ENCODE results near the gene MMP1. TPM values are rescaled to one million over a fixed set of nuclear protein-coding genes. Genes with fewer than 3 reads are reported as not detected.

Gene MMP1
- total and polyA plus RNA-seq, 2 of the 4 experiments (the other 2 are of a cell fraction), result 166 to 245 TPM

- dilution Hi-C loops (cut with HindIII; ENCODE audit: low sequenced_read_pairs, unreplicated experiment), result no loop called here
- Histone ChIP-seq H2BK15ac (ENCODE audit: low read depth, low read length) (no peak overlapping the region), H3K36me3 (ENCODE audit: control insufficient read depth, insufficient read depth, low read length) (no peaks in the 10 kb centered on the region), H2AFZ (replicated peaks; ENCODE audit: low read length, poor library complexity) (no peak overlapping the region), H3K4me1 (ENCODE audit: control insufficient read depth, insufficient read depth, low read length) (peaks cover 1% of the 10 kb centered on the region; the same call in 1 of the 2 replicates), H2BK5ac (ENCODE audit: low read depth, low read length, poor library complexity, severe bottlenecking) (no peak overlapping the region), H3K4ac (ENCODE audit: low read depth, low read length) (no peak overlapping the region), H3K14ac (replicated peaks; ENCODE audit: low read depth, low read length) (no peak overlapping the region), H3K18ac (ENCODE audit: low read depth, low read length) (no peak overlapping the region), H3K9ac (ENCODE audit: low read depth, low read length) (no peak overlapping the region), H2BK20ac (ENCODE audit: low read depth, low read length) (no peak overlapping the region), H3K9me3 (ENCODE audit: control insufficient read depth, insufficient read depth, low read length) (no peaks in the 10 kb centered on the region), H4K5ac (ENCODE audit: low read depth, low read length) (no peak overlapping the region), H3K9me1 (ENCODE audit: insufficient read depth, low read length) (no peaks in the 10 kb centered on the region), H3K56ac (ENCODE audit: extremely low read depth, insufficient read depth, low read length) (no peak overlapping the region), H4K91ac (ENCODE audit: insufficient read depth, low read depth, low read length) (no peak overlapping the region), H3K23ac (ENCODE audit: low read depth, low read length) (no peak overlapping the region), H3K27ac (ENCODE audit: insufficient read depth, low read length) (no peak overlapping the region), H3K79me1 (ENCODE audit: low read depth in 1 of 2, low read length in 2 of 2) (no peaks in the 10 kb centered on the region), H2AK9ac (replicated peaks; ENCODE audit: low read depth, low read length, poor library complexity) (no peak overlapping the region), H3K4me2 (ENCODE audit: low read depth, low read length) (no peak overlapping the region), H2BK120ac (ENCODE audit: low read depth, low read length) (no peak overlapping the region), H2AK5ac (ENCODE audit: low read depth, low read length) (no peak overlapping the region), H3K27me3 (ENCODE audit: control insufficient read depth, insufficient read depth, low read length) (peaks cover 32% of the 10 kb centered on the region), H4K8ac (ENCODE audit: low read depth in 2 of 2, low read length in 2 of 2) (no peak overlapping the region), H4K20me1 (ENCODE audit: insufficient read depth, low read length) (no peaks in the 10 kb centered on the region), H3K4me3 (ENCODE audit: insufficient read depth, low read depth, low read length) (no peak overlapping the region)
- ChIA-PET POLR2A (ENCODE audit: unreplicated experiment) (no interaction called here), CTCF (no interaction called here)
- in situ Hi-C loops (cut with MboI; ENCODE audit: low sequenced_read_pairs), result no loop called here
- no TSS peak for BruUV-seq (replicated peaks)
- intact Hi-C loops (cut with micrococcal nuclease), result no loop called here
- TF ChIP-seq MAZ (IDR thresholded peaks at IDR 0.05; ENCODE audit: borderline replicate concordance, low read depth, low read length) (no peak), NFE2L2 (IDR thresholded peaks at IDR 0.05; ENCODE audit: low read depth, low read length) (no peak), CEBPB (IDR thresholded peaks at IDR 0.05; ENCODE audit: low read depth, low read length) (no peak), USF2 (IDR thresholded peaks at IDR 0.05; ENCODE audit: low read depth, low read length) (no peak), CHD1 (IDR thresholded peaks at IDR 0.05; ENCODE audit: low read depth, low read length) (no peak), POLR2A (IDR thresholded peaks at IDR 0.05; ENCODE audit: low read depth, low read length) (no peak), FOS (IDR thresholded peaks at IDR 0.05; ENCODE audit: low read depth, low read length) (no peak), MXI1 (IDR thresholded peaks at IDR 0.05; ENCODE audit: borderline replicate concordance, low read depth, low read length) (no peak), ELK1 (IDR thresholded peaks at IDR 0.05; ENCODE audit: borderline replicate concordance, low read depth, low read length) (no peak), RCOR1 (IDR thresholded peaks at IDR 0.05; ENCODE audit: insufficient replicate concordance, low read length) (no peak), BHLHE40 (IDR thresholded peaks at IDR 0.05; ENCODE audit: low read depth, low read length) (no peak), MAFK (IDR thresholded peaks at IDR 0.05; ENCODE audit: low read depth, low read length) (no peak)
- ATAC-seq (ENCODE audit: low read depth) (no peak), DNase-seq (no peak)
- no CpG with 5 or more reads among the region's 1 CpG for WGBS, 2 experiments (ENCODE audit: extremely low coverage in 2 of 2, insufficient read length in 1 of 2)
These were observed 44.7 kb downstream of the MMP1 start for GRCh38 chr11:102753267-102753666.

All from IMR-90 (cell line).